K562 (cell line): ENCODE measurements around the gene THAP8. TPM values are rescaled to one million over a fixed set of nuclear protein-coding genes. Genes with fewer than 3 reads are reported as not detected.

Experiments
- ATF1 ChIP-seq, 2 experiments: fragments of 450-650 bp in 1 of 2; IDR thresholded peaks; 2 replicates each; pipeline ENCODE4 v1.6.1; 2016; ENCODE audit warnings: missing compliant biosample characterization in 1 of 2, missing genetic modification characterization in 1 of 2
- CBFB ChIP-seq: sonication (generic); formaldehyde crosslinking; IDR thresholded peaks from 2 replicates; pipeline ENCODE4 v1.4.0; 2020; ENCODE audit warnings: mild to moderate bottlenecking, missing genetic modification reagents
- CBX1 ChIP-seq: sonication (generic); IDR thresholded peaks from 2 replicates; pipeline ENCODE4 v1.6.1; 2016; ENCODE audit warnings: antibody characterized with exemption, low read depth, mild to moderate bottlenecking
- CREB3 ChIP-seq: fragments of 450-650 bp; conservative IDR thresholded peaks from 2 replicates; pipeline ENCODE4 v1.6.1; 2016; ENCODE audit warnings: missing genetic modification characterization, low read depth, mild to moderate bottlenecking, missing compliant biosample characterization, moderate library complexity
- DACH1 ChIP-seq: fragments of 450-650 bp; IDR thresholded peaks from 2 replicates; pipeline ENCODE4 v1.6.1; 2018; ENCODE audit not compliant: partially characterized antibody
- GATAD2A ChIP-seq: fragments of 450-650 bp; IDR thresholded peaks from 2 replicates; pipeline ENCODE4 v1.6.1; 2017
- LARP7 ChIP-seq: fragments of 450-650 bp; IDR thresholded peaks from 2 replicates; pipeline ENCODE4 v1.6.1; 2016
- MAFG ChIP-seq: fragments of 450-650 bp; conservative IDR thresholded peaks from 2 replicates; pipeline ENCODE4 v1.6.1; 2016; ENCODE audit warnings: missing genetic modification characterization, missing compliant biosample characterization
- NFYB ChIP-seq: IDR thresholded peaks from 2 replicates; pipeline ENCODE4 v1.6.1; 2011; ENCODE audit warnings: mild to moderate bottlenecking, moderate library complexity; ENCODE audit not compliant: insufficient read length; ENCODE audit errors: extremely low read depth
- RBM34 ChIP-seq: fragments of 200-400 bp; formaldehyde crosslinking; IDR thresholded peaks from 2 replicates; pipeline ENCODE4 v1.6.1; 2018; ENCODE audit warnings: low read length, borderline replicate concordance; ENCODE audit not compliant: insufficient read depth
- SAFB ChIP-seq: fragments of 200-400 bp; formaldehyde crosslinking; IDR thresholded peaks from 2 replicates; pipeline ENCODE4 v1.6.1; 2017; ENCODE audit warnings: low read depth, low read length, borderline replicate concordance
- SRSF1 ChIP-seq: fragments of 200-400 bp; formaldehyde crosslinking; IDR thresholded peaks from 2 replicates; pipeline ENCODE4 v1.6.1; 2017; ENCODE audit warnings: mild to moderate bottlenecking, low read depth, low read length, moderate library complexity
- TCFL5 ChIP-seq: fragments of 250-450 bp; sonication (Bioruptor Pico); conservative IDR thresholded peaks from 2 replicates; pipeline ENCODE4 v1.6.1; 2021; ENCODE audit warnings: mild to moderate bottlenecking, moderate library complexity, matching md5 sums
- USF2 ChIP-seq: sonication (generic); formaldehyde crosslinking; IDR thresholded peaks from 2 replicates; pipeline ENCODE4 v1.5.0; 2020; ENCODE audit warnings: missing genetic modification reagents
- ZBTB5 ChIP-seq: fragments of 450-650 bp; IDR thresholded peaks from 2 replicates; pipeline ENCODE4 v1.6.1; 2017; ENCODE audit warnings: antibody characterized with exemption
- ZKSCAN3 ChIP-seq: fragments of 250-450 bp; sonication (Bioruptor Pico); IDR thresholded peaks from 2 replicates; pipeline ENCODE4 v1.4.0; 2020
- polyA plus RNA-seq, 8 experiments: library from polyadenylated mRNA; depleted of rRNA in 4 of 8; stranded (reverse) in 5 of 8; unstranded in 3 of 8; fragments of >200 nt; fragmentation: Nextera tagmentation in 2 of 8; fragmentation: Illumina TruSeq in 1 of 8; extraction: Ambion mirVana in 2 of 8; extraction: Trizol in 1 of 8; gene quantifications; 2 replicates each; pipeline versions ENCODE4 v1.2.1 to v1.2.3, GENCODE V29; 2011 to 2014; ENCODE audit warnings: inconsistent platforms in 1 of 8, missing spikeins in 1 of 8
- total RNA-seq, 7 experiments: library from RNA; depleted of rRNA in 6 of 7; stranded (reverse); fragments of >200 nt in 6 of 7; fragmentation: Illumina TruSeq in 2 of 7; extraction: Trizol in 2 of 7; gene quantifications; 2 replicates each; pipeline versions ENCODE4 v1.2.1 to v1.2.3, GENCODE V29; 2011 to 2021; ENCODE audit warnings: low replicate concordance in 1 of 7
- TF ChIP-seq, protein P1 (sequence below), 2 experiments: fragments of 450-650 bp; IDR thresholded peaks; 2 replicates each; pipeline ENCODE4 v1.6.1; 2018; ENCODE audit warnings: mild to moderate bottlenecking in 2 of 2, low read depth in 1 of 2; ENCODE audit not compliant: partially characterized antibody in 2 of 2
- TF ChIP-seq, protein P2 (sequence below): sonication (generic); formaldehyde crosslinking; IDR thresholded peaks from 2 replicates; pipeline ENCODE4 v1.8.0; 2022; ENCODE audit warnings: missing genetic modification reagents, mild to moderate bottlenecking, moderate library complexity, borderline replicate concordance

The THAP8 gene
- total and polyA plus RNA-seq, 9 of the 15 experiments (the other 6 are each of a cell fraction or from before 2014, with no cell fraction given), result 0.11 to 2.0 (median 0.94) TPM

GRCh38 chr19:35995048-35995993 is 58.8 kb downstream of the THAP8 start, which contains the start of gene SDHAF1 (continued):
- TF ChIP-seq RBM34 (peak; percentile 65; the same call in 1 of the 2 replicates), NFYB (peak; percentile 86), TCFL5 (no peak), USF2 (no peak), ZBTB5 (no peak), CBFB (CRISPR knock-in tag) (no peak; the same call in 1 of the 2 replicates), DACH1 (peak; percentile 74), CBX1 (no peak), SRSF1 (no peak), CREB3 (no peak), SAFB (0 out of 2 replicates have a peak, but pooled peaks have one; percentile 15), MAFG (tag) (no peak), GATAD2A (no peak), LARP7 (no peak), ATF1 (CRISPR knock-in tag; IDR thresholded peaks at IDR 0.05) (peak; percentile 41; the same call in 1 of the 2 replicates), ATF1 (tag; IDR thresholded peaks at IDR 0.05) (peak; percentile 95), ZKSCAN3 (CRISPR knock-in tag) (no peak)
- TF ChIP-seq, protein P1, sequence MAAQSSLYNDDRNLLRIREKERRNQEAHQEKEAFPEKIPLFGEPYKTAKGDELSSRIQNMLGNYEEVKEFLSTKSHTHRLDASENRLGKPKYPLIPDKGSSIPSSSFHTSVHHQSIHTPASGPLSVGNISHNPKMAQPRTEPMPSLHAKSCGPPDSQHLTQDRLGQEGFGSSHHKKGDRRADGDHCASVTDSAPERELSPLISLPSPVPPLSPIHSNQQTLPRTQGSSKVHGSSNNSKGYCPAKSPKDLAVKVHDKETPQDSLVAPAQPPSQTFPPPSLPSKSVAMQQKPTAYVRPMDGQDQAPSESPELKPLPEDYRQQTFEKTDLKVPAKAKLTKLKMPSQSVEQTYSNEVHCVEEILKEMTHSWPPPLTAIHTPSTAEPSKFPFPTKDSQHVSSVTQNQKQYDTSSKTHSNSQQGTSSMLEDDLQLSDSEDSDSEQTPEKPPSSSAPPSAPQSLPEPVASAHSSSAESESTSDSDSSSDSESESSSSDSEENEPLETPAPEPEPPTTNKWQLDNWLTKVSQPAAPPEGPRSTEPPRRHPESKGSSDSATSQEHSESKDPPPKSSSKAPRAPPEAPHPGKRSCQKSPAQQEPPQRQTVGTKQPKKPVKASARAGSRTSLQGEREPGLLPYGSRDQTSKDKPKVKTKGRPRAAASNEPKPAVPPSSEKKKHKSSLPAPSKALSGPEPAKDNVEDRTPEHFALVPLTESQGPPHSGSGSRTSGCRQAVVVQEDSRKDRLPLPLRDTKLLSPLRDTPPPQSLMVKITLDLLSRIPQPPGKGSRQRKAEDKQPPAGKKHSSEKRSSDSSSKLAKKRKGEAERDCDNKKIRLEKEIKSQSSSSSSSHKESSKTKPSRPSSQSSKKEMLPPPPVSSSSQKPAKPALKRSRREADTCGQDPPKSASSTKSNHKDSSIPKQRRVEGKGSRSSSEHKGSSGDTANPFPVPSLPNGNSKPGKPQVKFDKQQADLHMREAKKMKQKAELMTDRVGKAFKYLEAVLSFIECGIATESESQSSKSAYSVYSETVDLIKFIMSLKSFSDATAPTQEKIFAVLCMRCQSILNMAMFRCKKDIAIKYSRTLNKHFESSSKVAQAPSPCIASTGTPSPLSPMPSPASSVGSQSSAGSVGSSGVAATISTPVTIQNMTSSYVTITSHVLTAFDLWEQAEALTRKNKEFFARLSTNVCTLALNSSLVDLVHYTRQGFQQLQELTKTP (IDR thresholded peaks at IDR 0.05; ENCODE audit: low read depth in 1 of 2, partially characterized antibody in 2 of 2), result no peak
- TF ChIP-seq, protein P2, sequence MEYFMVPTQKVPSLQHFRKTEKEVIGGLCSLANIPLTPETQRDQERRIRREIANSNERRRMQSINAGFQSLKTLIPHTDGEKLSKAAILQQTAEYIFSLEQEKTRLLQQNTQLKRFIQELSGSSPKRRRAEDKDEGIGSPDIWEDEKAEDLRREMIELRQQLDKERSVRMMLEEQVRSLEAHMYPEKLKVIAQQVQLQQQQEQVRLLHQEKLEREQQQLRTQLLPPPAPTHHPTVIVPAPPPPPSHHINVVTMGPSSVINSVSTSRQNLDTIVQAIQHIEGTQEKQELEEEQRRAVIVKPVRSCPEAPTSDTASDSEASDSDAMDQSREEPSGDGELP (CRISPR knock-in tag), result peak; percentile 96
